DMS114 treated with DMSO at 0.1 percent for 48 hours (cell line): Measurements from ENCODE around the gene QRFPR.
"Not testable (repeated sequence)": the region's sequence is repeated elsewhere in the genome, so short reads cannot be mapped to it uniquely, and the experiment has no call there.

Experiments used
- DNase-seq: peaks from one replicate; lab custom pipeline; 2025; ENCODE audit not compliant: unreplicated experiment; lab: John Stamatoyannopoulos, UW

Gene QRFPR

GRCh38 chr4:121339824-121340223 is 41.0 kb downstream of the QRFPR start:
- DNase-seq, result no peak

- no peak for DNase-seq
Observed at GRCh38 chr4:121339307-121339706, 41.5 kb downstream of the QRFPR start.

GRCh38 chr4:121338518-121338917 is 42.3 kb downstream of the QRFPR start:
- no peak for DNase-seq

- DNase-seq, result no peak
Observed at GRCh38 chr4:121336706-121337105, 44.1 kb downstream of the QRFPR start.

- no peak for DNase-seq
Observed at GRCh38 chr4:121330180-121330665, 50.6 kb downstream of the QRFPR start.

GRCh38 chr4:121326597-121326996 is 54.2 kb downstream of the QRFPR start:
- no peak for DNase-seq

GRCh38 chr4:121324331-121324730 is 56.5 kb downstream of the QRFPR start:
- DNase-seq, result no peak

- no peak for DNase-seq
Observed at GRCh38 chr4:121321466-121321865, 59.4 kb downstream of the QRFPR start.

GRCh38 chr4:121316091-121316490 is 64.7 kb downstream of the QRFPR start:
- no peak for DNase-seq

GRCh38 chr4:121313430-121313829 is 67.4 kb downstream of the QRFPR start:
- not testable (repeated sequence) for DNase-seq

- no peak for DNase-seq
Observed at GRCh38 chr4:121308828-121309227, 72.0 kb downstream of the QRFPR start.

GRCh38 chr4:121308328-121308663 is 72.5 kb downstream of the QRFPR start:
- no peak for DNase-seq

- no peak for DNase-seq
Observed at GRCh38 chr4:121307445-121308327, 73.1 kb downstream of the QRFPR start.

GRCh38 chr4:121306931-121307330 is 73.9 kb downstream of the QRFPR start:
- DNase-seq, result no peak

GRCh38 chr4:121304893-121305292 is 75.9 kb downstream of the QRFPR start:
- DNase-seq, result no peak

GRCh38 chr4:121299367-121299766 is 81.5 kb downstream of the QRFPR start:
- no peak for DNase-seq

GRCh38 chr4:121283319-121283718 is 97.5 kb downstream of the QRFPR start:
- DNase-seq, result no peak

GRCh38 chr4:121280425-121280824 is 100.4 kb downstream of the QRFPR start:
- DNase-seq, result no peak

- DNase-seq, result no peak
Observed at GRCh38 chr4:121278811-121279368, 101.9 kb downstream of the QRFPR start.
